SK-N-MC (cell line): ENCODE measurements around the gene PTX3.

Experiments used
- EZH2 ChIP-seq: fragments of 200-600 bp; sonication (generic); IDR thresholded peaks from one replicate; pipeline ENCODE4 v1.6.1; 2017; ENCODE audit warnings: antibody characterized with exemption
- FOXP2 ChIP-seq: optimal IDR thresholded peaks from 2 replicates; pipeline ENCODE3; 2011; ENCODE audit warnings: mild to moderate bottlenecking, moderate library complexity; ENCODE audit not compliant: insufficient read depth; ENCODE audit errors: extremely low read length, control extremely low read depth
- POLR2AphosphoS5 ChIP-seq: IDR thresholded peaks from 2 replicates; pipeline ENCODE4 v1.6.1; 2012; ENCODE audit warnings: mild to moderate bottlenecking, low read depth, low read length, borderline replicate concordance

- no peak for TF ChIP-seq POLR2AphosphoS5
- no peak for TF ChIP-seq EZH2
- no peak for TF ChIP-seq FOXP2
Observed at GRCh38 chr3:157436583-157437291, at the start of gene PTX3.
